GM21423 (cell line): ENCODE data around the gene SV2B.

ENCODE experiments used
- ATAC-seq: cut with Tn5 transposase; IDR thresholded peaks from one replicate; pipeline ENCODE4 v1.9.1; 2021; ENCODE audit warnings: mild to moderate bottlenecking, moderate library complexity; ENCODE audit not compliant: unreplicated experiment

SV2B gene

GRCh38 chr15:91263632-91264531 lies 163.8 kb downstream of the SV2B start:
- no peak for ATAC-seq

GRCh38 chr15:91264651-91265351 lies 164.7 kb downstream of the SV2B start:
- ATAC-seq: no peak

- no peak for ATAC-seq
These were observed 165.4 kb downstream of the SV2B start for GRCh38 chr15:91265416-91265940.

GRCh38 chr15:91268510-91268909 lies 168.5 kb downstream of the SV2B start:
- ATAC-seq: no peak

- ATAC-seq: no peak
These were observed 170.7 kb downstream of the SV2B start for GRCh38 chr15:91270747-91271146.

- peak; percentile 76 for ATAC-seq
These were observed 171.6 kb downstream of the SV2B start for GRCh38 chr15:91271565-91272153.

- ATAC-seq: no peak
These were observed 175.8 kb downstream of the SV2B start for GRCh38 chr15:91275844-91276243.

- no peak for ATAC-seq
These were observed 178.9 kb downstream of the SV2B start for GRCh38 chr15:91278951-91279350.

- ATAC-seq: no peak
These were observed 179.4 kb downstream of the SV2B start for GRCh38 chr15:91279486-91279885.

GRCh38 chr15:91281947-91282346 lies 181.9 kb downstream of the SV2B start:
- ATAC-seq: no peak

- ATAC-seq: no peak
These were observed 182.4 kb downstream of the SV2B start for GRCh38 chr15:91282486-91282885.

GRCh38 chr15:91283155-91283554 lies 183.1 kb downstream of the SV2B start:
- ATAC-seq: no peak

GRCh38 chr15:91284758-91285466 lies 184.9 kb downstream of the SV2B start:
- no peak for ATAC-seq

- no peak for ATAC-seq
These were observed 189.3 kb downstream of the SV2B start for GRCh38 chr15:91289324-91289723.

GRCh38 chr15:91290553-91290952 lies 190.5 kb downstream of the SV2B start:
- no peak for ATAC-seq

- ATAC-seq: no peak
These were observed 191.6 kb downstream of the SV2B start for GRCh38 chr15:91291673-91292072.

GRCh38 chr15:91294344-91294743 lies 194.3 kb downstream of the SV2B start:
- no peak for ATAC-seq

GRCh38 chr15:91294795-91295194 lies 194.7 kb downstream of the SV2B start:
- no peak for ATAC-seq

GRCh38 chr15:91298101-91298500 lies 198.0 kb downstream of the SV2B start:
- ATAC-seq: no peak

GRCh38 chr15:91302588-91303439 lies 202.8 kb downstream of the SV2B start:
- no peak for ATAC-seq
